GM18870 (cell line): ENCODE results near the gene CYSTM1.
"Not testable (repeated sequence)": the region's sequence is repeated elsewhere in the genome, so short reads cannot be mapped to it uniquely, and the experiment has no call there.

ENCODE experiments used
- ATAC-seq: cut with Tn5 transposase; IDR thresholded peaks from one replicate; pipeline ENCODE4 v1.9.1; 2021; ENCODE audit warnings: moderate library complexity; ENCODE audit not compliant: unreplicated experiment

CYSTM1 gene

GRCh38 chr5:140175367-140176030 is 511 bp downstream of the CYSTM1 start:
- ATAC-seq = peak; percentile 34

DNA sequence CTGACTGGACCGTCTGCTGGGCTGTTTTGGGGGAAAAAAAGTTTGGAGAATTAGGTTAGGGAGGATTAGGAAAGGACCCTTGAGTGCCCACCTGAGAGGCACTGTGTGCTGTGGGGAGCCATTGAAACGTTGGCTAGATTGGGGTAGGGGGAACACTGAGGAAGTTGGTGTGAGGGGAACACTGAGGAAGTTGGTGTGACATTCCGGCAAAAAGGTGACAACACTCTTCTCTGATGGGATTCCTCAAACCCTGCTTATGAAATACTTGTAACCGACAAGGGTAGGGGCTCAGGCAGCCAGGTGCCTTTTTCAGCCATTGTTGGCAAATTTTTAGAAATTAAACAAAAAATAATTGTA is 1.0 kb downstream of the CYSTM1 start:
- ATAC-seq = no peak

DNA sequence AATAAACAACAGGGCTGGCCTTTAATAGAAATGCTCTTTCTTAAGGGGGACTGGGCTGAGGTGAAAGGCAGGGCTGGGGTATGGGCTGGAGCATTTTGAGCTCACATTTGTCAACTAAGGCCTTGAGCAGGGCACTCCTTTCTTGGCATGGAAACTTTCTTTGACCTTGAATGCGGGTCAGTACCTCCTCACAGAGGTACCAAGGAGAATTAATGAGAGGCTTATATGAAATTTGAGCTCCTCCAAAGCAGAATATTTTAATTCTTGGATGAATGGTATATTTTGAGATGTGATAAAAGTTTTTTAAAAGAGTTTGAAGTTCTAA is 3.1 kb downstream of the CYSTM1 start:
- no peak for ATAC-seq

GRCh38 chr5:140178482-140179116 is 3.6 kb downstream of the CYSTM1 start:
- ATAC-seq = no peak

DNA sequence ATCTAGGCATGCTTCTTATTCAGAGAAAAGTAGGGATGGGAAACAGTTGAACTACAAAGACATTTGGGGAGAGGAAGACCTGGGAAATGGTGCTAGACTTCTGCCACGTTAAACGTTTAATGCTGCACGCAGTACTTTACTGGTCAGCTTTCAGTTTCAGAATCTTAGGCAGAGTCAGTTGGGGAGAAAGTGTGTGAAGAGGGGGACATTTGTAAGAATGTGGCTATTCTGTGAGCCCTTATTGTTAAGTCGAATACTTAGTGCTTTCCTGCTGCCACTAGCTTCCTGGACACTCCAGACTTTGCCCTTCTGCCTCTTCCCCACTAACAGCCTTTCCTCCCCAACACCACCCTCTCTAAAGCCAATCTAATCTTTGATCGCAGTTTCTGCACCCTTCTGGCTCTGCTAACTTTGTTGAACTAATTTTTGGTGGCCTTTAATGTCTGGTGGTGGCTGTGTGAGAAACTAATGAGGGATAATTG is 6.1 kb downstream of the CYSTM1 start:
- no peak for ATAC-seq

DNA sequence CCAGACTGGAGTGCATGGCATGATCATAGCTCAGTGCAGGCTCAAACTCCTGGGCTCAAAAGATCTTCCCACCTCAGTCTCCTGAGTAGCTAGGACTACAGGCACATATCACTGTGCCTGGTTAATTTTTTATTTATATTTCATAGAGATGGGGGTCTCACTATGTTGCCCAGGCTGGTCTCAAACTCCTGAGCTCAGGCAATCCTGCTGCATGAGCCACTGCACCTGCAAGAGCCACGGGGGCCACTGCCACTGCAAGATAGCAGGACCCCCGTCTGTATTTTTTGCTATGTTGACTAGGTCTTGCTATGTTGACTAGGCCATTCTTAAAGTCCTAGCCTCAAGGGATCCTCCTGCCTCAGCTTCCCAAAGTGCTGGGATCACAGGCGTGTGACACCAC is 6.5 kb downstream of the CYSTM1 start:
- ATAC-seq = no peak

DNA sequence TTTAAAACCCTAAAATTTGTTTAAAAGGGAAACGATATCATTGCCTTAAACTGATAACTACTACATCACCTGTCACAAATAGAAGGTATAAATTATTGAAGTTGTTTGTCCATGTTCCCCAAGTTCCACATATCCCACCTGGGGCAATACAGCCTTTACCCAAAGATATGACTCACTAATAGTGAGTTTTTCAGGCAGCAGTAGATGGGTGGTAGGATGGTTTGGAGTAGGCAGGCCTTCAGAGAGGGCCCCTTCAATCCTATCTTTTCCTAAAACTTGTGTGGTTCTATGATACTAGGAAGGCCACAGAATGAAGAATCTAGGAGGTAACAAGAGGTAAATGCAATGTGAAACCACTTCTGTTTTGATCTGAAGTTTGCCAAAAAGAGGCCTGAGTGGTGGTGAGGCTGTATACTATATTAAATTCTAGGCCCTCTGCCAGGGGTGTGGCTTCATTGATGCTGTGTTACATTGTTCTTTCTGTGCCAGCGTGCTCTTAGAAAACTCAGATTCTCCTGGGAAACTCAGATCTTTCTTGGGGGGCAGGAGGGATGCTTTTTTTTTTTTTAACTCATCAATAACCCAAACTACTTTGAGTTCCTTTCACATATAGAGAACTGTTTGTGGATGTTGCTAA is 7.2 kb downstream of the CYSTM1 start:
- ATAC-seq = no peak

DNA sequence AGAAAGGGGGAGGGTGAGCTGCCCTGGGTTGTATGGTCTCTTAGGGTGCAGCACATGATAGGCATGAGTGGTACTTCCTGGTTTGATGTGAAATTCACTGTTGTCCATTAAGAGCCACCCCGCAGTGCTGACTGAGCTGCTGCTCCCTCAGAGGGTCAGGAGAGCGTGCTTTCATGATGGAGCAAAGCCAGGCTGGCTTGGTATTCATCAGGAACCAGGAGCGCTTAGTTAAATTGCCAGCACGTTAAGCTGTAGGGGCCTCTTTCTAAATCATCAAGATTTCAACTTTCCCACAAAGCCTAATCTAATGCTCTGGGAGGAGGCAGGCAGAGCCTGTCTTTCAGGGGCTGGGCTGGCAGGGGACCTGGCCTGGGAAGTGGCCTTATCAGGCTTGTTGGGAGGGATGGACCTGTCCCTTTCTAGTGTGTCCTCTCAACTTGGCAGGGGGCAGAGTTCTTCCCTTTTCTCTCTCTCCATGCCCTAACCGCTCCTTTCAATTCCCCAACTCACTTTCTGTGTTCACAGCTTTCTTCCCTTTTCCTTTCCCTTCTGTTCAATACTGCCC is 7.9 kb downstream of the CYSTM1 start:
- no peak for ATAC-seq

DNA sequence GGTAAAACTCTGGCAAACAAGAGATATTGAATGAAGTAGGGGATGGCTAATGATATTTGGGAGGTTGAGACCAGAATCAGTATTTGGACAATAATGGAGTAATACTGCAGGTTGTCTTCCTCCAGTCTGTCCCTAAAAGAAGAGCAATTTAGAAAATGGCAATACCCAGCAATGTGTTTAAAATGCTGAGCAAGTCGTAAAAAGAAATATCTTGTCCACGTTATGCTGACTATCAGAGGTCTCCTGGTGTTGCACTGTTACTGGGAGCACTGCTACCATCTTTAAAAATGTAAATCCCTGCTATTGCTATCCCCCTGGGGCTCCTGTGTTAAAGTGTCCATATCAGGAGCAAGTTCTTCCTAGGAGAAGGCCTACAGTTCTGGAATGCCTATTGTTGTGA is 10.4 kb downstream of the CYSTM1 start:
- ATAC-seq = no peak

DNA sequence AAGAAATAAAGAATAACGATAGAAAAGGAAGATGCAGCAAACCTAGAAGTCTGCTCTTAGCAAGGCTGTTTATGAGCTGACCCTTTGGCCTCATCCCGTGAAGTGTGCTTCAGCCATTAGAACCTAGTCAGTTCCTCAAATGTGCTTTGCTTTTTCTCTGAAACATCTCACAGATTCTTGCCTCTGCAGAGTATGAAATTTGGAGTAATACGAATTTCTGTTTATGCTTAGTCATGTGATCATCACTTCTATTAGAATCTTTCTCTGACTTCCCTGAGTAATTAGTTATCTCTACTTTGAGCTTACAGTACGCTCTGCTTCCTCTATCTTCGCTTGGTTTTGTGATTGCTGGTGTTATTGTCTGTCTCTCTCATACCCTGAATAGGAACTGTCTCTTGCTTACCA is 11.3 kb downstream of the CYSTM1 start:
- ATAC-seq = no peak

- ATAC-seq = no peak
These were observed 14.3 kb downstream of the CYSTM1 start for GRCh38 chr5:140189253-140189652.

DNA sequence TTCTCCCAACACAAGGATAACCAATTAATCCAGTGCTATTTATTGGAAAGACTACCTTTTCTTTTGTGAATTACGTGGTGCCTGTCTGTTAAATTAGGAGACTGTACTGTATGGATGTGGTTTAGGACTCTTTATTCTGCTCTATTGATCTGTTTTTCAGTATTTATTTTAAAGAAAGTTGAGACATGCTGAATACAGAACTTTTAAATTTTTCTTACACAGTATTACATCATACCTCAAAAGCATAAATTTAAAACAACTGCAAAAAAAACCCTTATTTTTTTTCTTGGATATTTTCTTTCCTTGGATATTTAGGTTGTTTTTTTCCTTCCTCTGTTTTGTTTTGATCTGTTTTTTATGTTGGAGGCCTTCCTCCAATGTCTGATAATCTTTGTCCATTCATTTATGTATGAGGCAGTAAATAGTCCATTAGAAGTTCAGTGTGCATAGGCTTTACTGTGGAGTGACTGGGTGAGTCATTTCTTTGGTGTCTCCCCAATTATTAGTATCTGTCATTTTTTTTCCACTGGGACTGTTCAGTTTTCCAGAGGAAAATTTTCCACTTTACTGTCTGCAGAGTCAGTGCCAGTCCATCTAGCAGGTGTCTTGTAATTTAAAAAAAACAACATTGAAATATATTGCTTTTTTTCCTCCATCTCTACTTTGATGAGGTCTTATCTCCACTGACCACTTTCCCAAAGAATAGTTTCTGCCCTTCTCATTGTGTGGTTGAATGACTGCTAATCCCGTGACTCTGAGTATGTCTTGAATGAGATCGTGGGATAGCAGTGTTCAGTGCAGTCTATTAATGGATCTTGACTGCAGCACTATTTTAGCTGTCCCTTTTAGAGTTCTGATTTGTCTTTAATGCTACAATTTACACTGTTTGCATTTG is 15.2 kb downstream of the CYSTM1 start:
- no peak for ATAC-seq

DNA sequence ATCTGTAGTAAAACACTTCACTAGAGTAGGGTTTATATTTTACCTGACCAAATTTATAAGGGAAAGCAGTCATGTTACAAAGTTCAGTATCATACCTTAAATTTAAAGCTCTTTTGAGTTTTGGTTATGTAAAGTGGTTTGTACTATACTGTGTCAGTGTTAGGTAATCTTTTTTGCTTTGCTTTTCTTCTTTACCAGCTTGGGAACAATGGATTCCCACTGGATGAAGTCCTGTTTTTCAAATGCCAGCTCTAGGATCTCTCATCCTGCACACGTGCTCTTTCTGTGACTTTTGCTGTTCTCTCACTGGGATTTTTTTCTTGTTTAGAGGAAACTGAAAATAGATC is 15.9 kb downstream of the CYSTM1 start:
- no peak for ATAC-seq

DNA sequence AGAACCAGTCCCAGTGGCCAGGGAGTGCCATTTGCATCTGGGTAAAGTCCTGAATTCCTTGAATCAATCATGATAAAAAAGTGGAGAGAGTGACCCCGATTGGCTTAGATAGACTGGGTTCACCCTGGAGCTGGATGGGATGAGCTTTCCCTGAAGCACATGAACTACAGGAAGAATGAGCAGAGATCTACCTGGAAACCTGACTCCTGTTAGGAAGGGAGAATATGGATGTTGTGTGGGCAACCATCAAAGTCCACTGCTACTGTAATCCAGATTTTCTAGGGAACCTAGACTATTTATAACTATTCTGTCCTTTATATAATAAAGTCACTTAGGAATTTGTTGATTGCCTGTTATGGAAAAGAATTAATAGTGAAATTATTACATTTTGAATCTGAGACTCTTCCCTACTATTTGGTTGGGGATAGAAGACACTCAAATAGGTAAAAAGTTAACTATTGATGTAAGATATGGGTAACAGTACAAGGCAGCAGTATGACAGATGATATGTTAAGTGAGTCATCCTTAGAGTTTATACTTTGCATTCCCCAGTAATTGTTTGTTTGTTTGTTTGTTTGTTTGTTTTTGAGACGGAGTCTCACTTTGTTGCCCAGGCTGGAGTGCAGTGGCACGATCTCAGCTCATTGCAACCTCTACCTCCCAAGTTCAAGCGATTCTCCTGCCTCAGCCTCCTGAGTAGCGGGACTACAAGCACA is 17.9 kb downstream of the CYSTM1 start:
- no peak for ATAC-seq

GRCh38 chr5:140194662-140195061 is 19.7 kb downstream of the CYSTM1 start:
- ATAC-seq = no peak

DNA sequence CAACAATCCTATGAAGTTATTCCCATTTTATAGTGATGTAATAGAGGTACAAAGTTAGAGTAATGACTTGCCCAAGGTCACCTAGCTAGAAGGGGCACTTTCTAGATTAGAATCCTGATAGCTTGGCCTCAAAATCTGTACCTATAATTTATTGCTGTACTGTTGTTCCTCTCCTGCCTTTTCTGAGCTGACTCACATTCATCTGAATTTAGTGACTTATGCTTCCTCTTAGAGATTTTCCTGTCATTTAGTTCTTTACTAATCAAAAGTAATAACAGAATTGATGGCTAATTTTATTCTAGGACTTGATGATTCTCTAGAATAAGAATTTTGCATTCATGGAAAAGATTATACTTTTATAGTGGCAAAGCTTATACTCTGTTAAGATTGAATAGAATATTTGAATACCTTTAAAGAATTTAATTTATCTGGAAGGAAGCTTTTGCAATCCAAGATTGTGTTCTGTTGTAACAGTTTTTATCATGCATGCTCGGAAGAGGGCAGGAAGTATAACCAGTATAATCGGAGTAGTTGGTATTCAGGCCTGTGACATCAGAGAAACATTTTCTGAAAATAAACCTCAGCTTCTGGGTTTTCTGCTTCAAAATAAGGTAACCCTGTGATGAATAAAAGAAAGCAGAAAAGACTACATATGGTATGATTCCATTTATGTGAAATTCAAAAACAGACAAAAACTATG is 21.3 kb downstream of the CYSTM1 start:
- ATAC-seq = no peak

- ATAC-seq = no peak
These were observed 22.0 kb downstream of the CYSTM1 start for GRCh38 chr5:140197023-140197422.

GRCh38 chr5:140198915-140199314 is 23.9 kb downstream of the CYSTM1 start:
- not testable (repeated sequence) for ATAC-seq

- ATAC-seq = no peak
These were observed 27.1 kb downstream of the CYSTM1 start for GRCh38 chr5:140202078-140202477.

DNA sequence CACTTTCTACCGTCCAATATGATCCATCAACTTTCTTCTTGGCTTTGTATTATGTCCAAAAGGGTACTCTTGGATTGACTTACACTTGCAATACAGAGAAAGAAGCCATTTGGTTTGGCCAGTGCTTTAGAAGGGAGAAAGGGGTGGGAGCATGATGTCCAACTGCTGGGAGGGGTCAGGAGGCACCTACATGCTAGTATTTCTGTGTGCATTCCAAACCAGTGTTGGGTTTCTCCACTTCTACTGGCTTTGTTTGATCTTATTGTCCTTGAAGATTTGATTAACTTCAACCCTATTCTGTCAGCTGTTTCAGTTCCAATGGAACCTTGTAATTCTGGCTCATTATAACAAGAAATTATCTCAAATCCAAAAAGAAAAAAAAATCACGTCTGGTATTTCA is 27.6 kb downstream of the CYSTM1 start:
- no peak for ATAC-seq
